GM19463 (cell line): ENCODE results near the gene DISP3.

ENCODE experiments used
- ATAC-seq: cut with Tn5 transposase; IDR thresholded peaks from one replicate; pipeline ENCODE4 v1.9.1; 2021; ENCODE audit warnings: mild to moderate bottlenecking, moderate library complexity; ENCODE audit not compliant: unreplicated experiment

DISP3 gene

GRCh38 chr1:11478571-11479374 is at the start of gene DISP3:
DISP3 (plus strand) TSS chr1:11479155; CDS start chr1:11500993, 21,838 bp downstream.
- peak; percentile 76 for ATAC-seq

GRCh38 chr1:11429226-11429625 is 49.7 kb upstream of the DISP3 start:
- ATAC-seq = no peak

GRCh38 chr1:11429935-11430334 is 49.0 kb upstream of the DISP3 start:
- no peak for ATAC-seq

- no peak for ATAC-seq
These were observed 46.9 kb upstream of the DISP3 start for GRCh38 chr1:11431941-11432507.

GRCh38 chr1:11432526-11432925 is 46.4 kb upstream of the DISP3 start:
- ATAC-seq = no peak

- ATAC-seq = no peak
These were observed 44.5 kb upstream of the DISP3 start for GRCh38 chr1:11434501-11434900.

GRCh38 chr1:11434926-11435325 is 44.0 kb upstream of the DISP3 start:
- ATAC-seq = no peak

- ATAC-seq = no peak
These were observed 40.0 kb upstream of the DISP3 start for GRCh38 chr1:11438996-11439395.

- ATAC-seq = no peak
These were observed 37.6 kb upstream of the DISP3 start for GRCh38 chr1:11441211-11441952.

GRCh38 chr1:11443043-11443442 is 35.9 kb upstream of the DISP3 start:
- ATAC-seq = no peak

- ATAC-seq = no peak
These were observed 34.8 kb upstream of the DISP3 start for GRCh38 chr1:11443961-11444658.

- ATAC-seq = no peak
These were observed 34.0 kb upstream of the DISP3 start for GRCh38 chr1:11444907-11445306.

GRCh38 chr1:11447903-11448302 is 31.1 kb upstream of the DISP3 start:
- ATAC-seq = no peak

- ATAC-seq = no peak
These were observed 30.4 kb upstream of the DISP3 start for GRCh38 chr1:11448373-11449099.

- no peak for ATAC-seq
These were observed 29.9 kb upstream of the DISP3 start for GRCh38 chr1:11449100-11449403.

- ATAC-seq = no peak
These were observed 28.6 kb upstream of the DISP3 start for GRCh38 chr1:11450310-11450709.

- no peak for ATAC-seq
These were observed 25.0 kb upstream of the DISP3 start for GRCh38 chr1:11453742-11454491.

GRCh38 chr1:11455967-11456570 is 22.9 kb upstream of the DISP3 start:
- no peak for ATAC-seq

- no peak for ATAC-seq
These were observed 22.0 kb upstream of the DISP3 start for GRCh38 chr1:11456965-11457364.

GRCh38 chr1:11458811-11459275 is 20.1 kb upstream of the DISP3 start:
- ATAC-seq = no peak
